Measurements from ENCODE around the gene MPL. TPM values are rescaled to one million over a fixed set of nuclear protein-coding genes. Genes with fewer than 3 reads are reported as not detected.

Gene MPL
- total and polyA plus RNA-seq, 2 of the 13 experiments (the other 11 are each of a cell fraction or from before 2014, with no cell fraction given): not detected

DNA sequence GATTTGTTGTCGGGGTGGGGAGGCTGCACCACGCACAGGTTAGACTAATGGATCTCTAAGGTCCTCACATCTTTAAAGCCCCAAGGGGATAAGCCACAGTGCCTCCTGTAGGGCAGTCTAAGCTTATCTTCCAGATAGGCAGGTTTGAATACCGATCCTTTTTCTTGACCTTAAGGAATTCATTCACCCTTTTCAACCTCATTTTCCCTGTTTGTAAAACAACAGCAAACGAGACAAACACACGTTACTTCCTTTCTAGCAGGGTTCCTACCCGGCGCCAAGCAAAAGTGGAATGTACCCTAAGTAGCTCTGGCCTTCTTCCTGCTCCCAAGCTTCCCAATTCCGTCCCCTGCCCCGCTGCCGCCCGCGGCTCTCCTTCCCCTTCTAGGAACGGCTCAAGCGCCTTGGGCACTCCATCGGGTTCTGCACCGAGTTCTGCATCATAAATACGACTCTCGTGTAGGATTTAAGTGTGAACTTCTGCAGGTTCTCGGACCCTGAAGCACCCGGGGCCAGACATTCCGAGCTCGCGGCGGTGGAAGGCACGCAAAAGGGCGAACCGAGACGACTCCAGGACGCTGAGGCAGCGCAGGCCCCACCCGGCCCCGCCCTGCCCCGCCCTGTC, 20.6 kb downstream of the MPL start (continued):
- TF ChIP-seq ZBTB20 (CRISPR knock-in tag; IDR thresholded peaks at IDR 0.05; ENCODE audit: borderline replicate concordance, low read depth) (no peak), ZMAT3 (CRISPR knock-in tag; conservative IDR thresholded peaks at IDR 0.05) (no peak), ERF (CRISPR knock-in tag; IDR thresholded peaks at IDR 0.05) (0 out of 2 replicates have a peak, but pooled peaks have one; percentile 8), MXD4 (CRISPR knock-in tag; IDR thresholded peaks at IDR 0.05) (no peak), ZNF446 (CRISPR knock-in tag; IDR thresholded peaks at IDR 0.05) (no peak), ZNF431 (CRISPR knock-in tag; IDR thresholded peaks at IDR 0.05; ENCODE audit: borderline replicate concordance, low read depth) (no peak), ZNF33A (CRISPR knock-in tag; IDR thresholded peaks at IDR 0.05; ENCODE audit: borderline replicate concordance) (0 out of 2 replicates have a peak, but pooled peaks have one; percentile 53), ZKSCAN1 (IDR thresholded peaks at IDR 0.05; ENCODE audit: low read length) (no peak), ZFX (CRISPR knock-in tag; IDR thresholded peaks at IDR 0.05; ENCODE audit: low read depth) (0 out of 2 replicates have a peak, but pooled peaks have one; percentile 57), ZNF724P (CRISPR knock-in tag; IDR thresholded peaks at IDR 0.05; ENCODE audit: borderline replicate concordance) (no peak), SMC3 (IDR thresholded peaks at IDR 0.05; ENCODE audit: low read length) (peak; percentile 44; the same call in 1 of the 2 replicates), ZNF234 (CRISPR knock-in tag; conservative IDR thresholded peaks at IDR 0.05) (no peak), BCL6 (CRISPR knock-in tag; IDR thresholded peaks at IDR 0.05) (peak; percentile 88), ESRRA (CRISPR knock-in tag; IDR thresholded peaks at IDR 0.05; ENCODE audit: low read depth) (no peak), HDAC1 (CRISPR knock-in tag; IDR thresholded peaks at IDR 0.05) (no peak), IRF2 (CRISPR knock-in tag; IDR thresholded peaks at IDR 0.05) (no peak), NFE2L2 (IDR thresholded peaks at IDR 0.05; ENCODE audit: low read length) (no peak), ZSCAN21 (CRISPR knock-in tag; IDR thresholded peaks at IDR 0.05; ENCODE audit: borderline replicate concordance) (no peak), HOXA7 (CRISPR knock-in tag; IDR thresholded peaks at IDR 0.05) (no peak), ZNF747 (CRISPR knock-in tag; IDR thresholded peaks at IDR 0.05; ENCODE audit: borderline replicate concordance) (no peak), KLF6 (CRISPR knock-in tag; IDR thresholded peaks at IDR 0.05) (peak; percentile 43; the same call in 1 of the 2 replicates)
- TF ChIP-seq, protein P1, sequence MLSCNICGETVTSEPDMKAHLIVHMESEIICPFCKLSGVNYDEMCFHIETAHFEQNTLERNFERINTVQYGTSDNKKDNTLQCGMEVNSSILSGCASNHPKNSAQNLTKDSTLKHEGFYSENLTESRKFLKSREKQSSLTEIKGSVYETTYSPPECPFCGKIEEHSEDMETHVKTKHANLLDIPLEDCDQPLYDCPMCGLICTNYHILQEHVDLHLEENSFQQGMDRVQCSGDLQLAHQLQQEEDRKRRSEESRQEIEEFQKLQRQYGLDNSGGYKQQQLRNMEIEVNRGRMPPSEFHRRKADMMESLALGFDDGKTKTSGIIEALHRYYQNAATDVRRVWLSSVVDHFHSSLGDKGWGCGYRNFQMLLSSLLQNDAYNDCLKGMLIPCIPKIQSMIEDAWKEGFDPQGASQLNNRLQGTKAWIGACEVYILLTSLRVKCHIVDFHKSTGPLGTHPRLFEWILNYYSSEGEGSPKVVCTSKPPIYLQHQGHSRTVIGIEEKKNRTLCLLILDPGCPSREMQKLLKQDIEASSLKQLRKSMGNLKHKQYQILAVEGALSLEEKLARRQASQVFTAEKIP (CRISPR knock-in tag; IDR thresholded peaks at IDR 0.05; ENCODE audit: borderline replicate concordance): no peak
- TF ChIP-seq, protein P2, sequence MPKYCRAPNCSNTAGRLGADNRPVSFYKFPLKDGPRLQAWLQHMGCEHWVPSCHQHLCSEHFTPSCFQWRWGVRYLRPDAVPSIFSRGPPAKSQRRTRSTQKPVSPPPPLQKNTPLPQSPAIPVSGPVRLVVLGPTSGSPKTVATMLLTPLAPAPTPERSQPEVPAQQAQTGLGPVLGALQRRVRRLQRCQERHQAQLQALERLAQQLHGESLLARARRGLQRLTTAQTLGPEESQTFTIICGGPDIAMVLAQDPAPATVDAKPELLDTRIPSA (CRISPR knock-in tag; IDR thresholded peaks at IDR 0.05; ENCODE audit: borderline replicate concordance): no peak
- TF ChIP-seq, protein P3, sequence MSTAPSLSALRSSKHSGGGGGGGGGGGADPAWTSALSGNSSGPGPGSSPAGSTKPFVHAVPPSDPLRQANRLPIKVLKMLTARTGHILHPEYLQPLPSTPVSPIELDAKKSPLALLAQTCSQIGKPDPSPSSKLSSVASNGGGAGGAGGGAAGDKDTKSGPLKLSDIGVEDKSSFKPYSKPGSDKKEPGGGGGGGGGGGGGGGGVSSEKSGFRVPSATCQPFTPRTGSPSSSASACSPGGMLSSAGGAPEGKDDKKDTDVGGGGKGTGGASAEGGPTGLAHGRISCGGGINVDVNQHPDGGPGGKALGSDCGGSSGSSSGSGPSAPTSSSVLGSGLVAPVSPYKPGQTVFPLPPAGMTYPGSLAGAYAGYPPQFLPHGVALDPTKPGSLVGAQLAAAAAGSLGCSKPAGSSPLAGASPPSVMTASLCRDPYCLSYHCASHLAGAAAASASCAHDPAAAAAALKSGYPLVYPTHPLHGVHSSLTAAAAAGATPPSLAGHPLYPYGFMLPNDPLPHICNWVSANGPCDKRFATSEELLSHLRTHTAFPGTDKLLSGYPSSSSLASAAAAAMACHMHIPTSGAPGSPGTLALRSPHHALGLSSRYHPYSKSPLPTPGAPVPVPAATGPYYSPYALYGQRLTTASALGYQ (CRISPR knock-in tag; IDR thresholded peaks at IDR 0.05): no peak
- TF ChIP-seq, protein P4, sequence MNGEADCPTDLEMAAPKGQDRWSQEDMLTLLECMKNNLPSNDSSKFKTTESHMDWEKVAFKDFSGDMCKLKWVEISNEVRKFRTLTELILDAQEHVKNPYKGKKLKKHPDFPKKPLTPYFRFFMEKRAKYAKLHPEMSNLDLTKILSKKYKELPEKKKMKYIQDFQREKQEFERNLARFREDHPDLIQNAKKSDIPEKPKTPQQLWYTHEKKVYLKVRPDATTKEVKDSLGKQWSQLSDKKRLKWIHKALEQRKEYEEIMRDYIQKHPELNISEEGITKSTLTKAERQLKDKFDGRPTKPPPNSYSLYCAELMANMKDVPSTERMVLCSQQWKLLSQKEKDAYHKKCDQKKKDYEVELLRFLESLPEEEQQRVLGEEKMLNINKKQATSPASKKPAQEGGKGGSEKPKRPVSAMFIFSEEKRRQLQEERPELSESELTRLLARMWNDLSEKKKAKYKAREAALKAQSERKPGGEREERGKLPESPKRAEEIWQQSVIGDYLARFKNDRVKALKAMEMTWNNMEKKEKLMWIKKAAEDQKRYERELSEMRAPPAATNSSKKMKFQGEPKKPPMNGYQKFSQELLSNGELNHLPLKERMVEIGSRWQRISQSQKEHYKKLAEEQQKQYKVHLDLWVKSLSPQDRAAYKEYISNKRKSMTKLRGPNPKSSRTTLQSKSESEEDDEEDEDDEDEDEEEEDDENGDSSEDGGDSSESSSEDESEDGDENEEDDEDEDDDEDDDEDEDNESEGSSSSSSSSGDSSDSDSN (CRISPR knock-in tag; IDR thresholded peaks at IDR 0.05): peak; percentile 57

Data from HepG2 (cell line).